IPS-15b (cell line): ENCODE data around the gene PRDM12.

Experiments
- H3K27me3 ChIP-seq: one replicate; pipeline ENCODE4 v1.6.1; 2013; ENCODE audit warnings: low read length; ENCODE audit not compliant: control insufficient read depth, insufficient read depth
- H3K36me3 ChIP-seq: one replicate; pipeline ENCODE4 v1.6.1; 2013; ENCODE audit warnings: low read length; ENCODE audit not compliant: control insufficient read depth, insufficient read depth
- H3K4me1 ChIP-seq: one replicate; pipeline ENCODE4 v1.6.1; 2013; ENCODE audit warnings: mild to moderate bottlenecking, low read length; ENCODE audit not compliant: control insufficient read depth, insufficient read depth
- H3K4me3 ChIP-seq: one replicate; pipeline ENCODE4 v1.5.1; 2013; ENCODE audit warnings: low read depth, low read length
- H3K9ac ChIP-seq: one replicate; pipeline ENCODE4 v1.6.1; 2013; ENCODE audit warnings: low read depth, mild to moderate bottlenecking, low read length
- H3K9me3 ChIP-seq: one replicate; pipeline ENCODE4 v1.6.1; 2013; ENCODE audit warnings: mild to moderate bottlenecking, low read length; ENCODE audit not compliant: control insufficient read depth, insufficient read depth

Gene PRDM12

DNA sequence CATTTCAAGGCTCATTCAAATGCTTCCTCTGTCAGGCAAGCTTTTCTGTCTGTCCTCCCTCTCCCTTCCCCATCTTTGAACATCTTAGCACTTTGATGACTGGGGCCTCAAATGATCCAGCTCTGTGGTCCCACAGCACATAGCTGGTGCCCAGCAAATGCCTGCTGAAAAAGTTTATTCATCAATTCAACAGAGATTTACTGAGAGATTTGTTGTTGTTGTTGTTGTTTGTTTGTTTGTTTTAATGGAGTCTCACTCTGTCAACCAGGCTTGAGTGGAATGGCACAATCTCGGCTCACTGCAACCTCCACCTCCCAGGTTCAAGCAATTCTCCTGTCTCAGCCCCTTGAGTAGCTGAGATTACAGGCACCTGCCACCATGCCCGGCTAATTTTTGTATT is 23.2 kb downstream of the PRDM12 start:
- no peaks in the 10 kb centered on the region for H3K9me3 ChIP-seq
- H3K4me1 ChIP-seq = no peaks in the 10 kb centered on the region
- H3K9ac ChIP-seq = no peak overlapping the region
- H3K4me3 ChIP-seq = no peak overlapping the region
- H3K27me3 ChIP-seq = no peaks in the 10 kb centered on the region
- no peaks in the 10 kb centered on the region for H3K36me3 ChIP-seq

DNA sequence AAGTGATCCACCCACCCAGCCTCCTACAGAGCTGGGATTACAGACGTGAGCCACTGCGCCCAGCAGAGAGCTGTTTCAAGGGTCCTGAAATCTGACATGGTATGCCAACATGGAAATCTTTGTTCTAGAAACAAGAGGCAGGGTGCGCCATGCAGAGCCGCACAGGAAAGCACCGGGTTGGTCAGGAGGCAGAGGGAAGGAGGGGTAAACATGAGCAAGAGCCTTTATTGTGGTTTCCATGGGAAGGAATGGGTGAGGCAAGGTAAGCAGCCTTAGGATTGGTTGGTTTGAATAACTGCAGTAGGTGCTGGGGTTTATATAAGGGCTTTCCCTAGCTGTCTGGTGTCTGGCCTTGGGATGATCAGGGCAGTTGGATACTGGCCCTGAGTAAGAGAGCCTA is 23.7 kb downstream of the PRDM12 start:
- no peaks in the 10 kb centered on the region for H3K36me3 ChIP-seq
- H3K4me1 ChIP-seq = no peaks in the 10 kb centered on the region
- no peak overlapping the region for H3K4me3 ChIP-seq
- no peak overlapping the region for H3K9ac ChIP-seq
- no peaks in the 10 kb centered on the region for H3K27me3 ChIP-seq
- H3K9me3 ChIP-seq = no peaks in the 10 kb centered on the region

DNA sequence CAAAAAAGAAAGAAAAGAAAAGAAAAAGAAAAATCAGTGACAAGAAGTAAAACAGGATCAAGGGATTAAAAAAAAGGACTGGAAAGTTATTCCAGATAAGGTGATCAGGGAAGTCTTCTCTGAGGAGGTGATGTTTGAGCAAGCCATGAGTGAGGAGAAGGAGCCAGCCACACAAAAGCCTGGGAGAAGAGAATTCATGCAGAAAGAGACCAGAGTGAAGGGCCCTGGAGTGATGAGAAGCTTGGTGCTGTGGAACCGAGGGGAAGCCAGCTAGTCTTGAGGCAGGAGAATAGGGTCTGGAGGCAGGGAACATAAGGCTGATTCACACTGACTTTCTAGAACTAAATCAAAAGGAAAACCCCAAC is 25.2 kb downstream of the PRDM12 start:
- Histone ChIP-seq H3K27me3 (no peaks in the 10 kb centered on the region), H3K4me1 (no peaks in the 10 kb centered on the region), H3K9ac (no peak overlapping the region), H3K9me3 (no peaks in the 10 kb centered on the region), H3K4me3 (peak overlapping the region; percentile 31), H3K36me3 (no peaks in the 10 kb centered on the region)

DNA sequence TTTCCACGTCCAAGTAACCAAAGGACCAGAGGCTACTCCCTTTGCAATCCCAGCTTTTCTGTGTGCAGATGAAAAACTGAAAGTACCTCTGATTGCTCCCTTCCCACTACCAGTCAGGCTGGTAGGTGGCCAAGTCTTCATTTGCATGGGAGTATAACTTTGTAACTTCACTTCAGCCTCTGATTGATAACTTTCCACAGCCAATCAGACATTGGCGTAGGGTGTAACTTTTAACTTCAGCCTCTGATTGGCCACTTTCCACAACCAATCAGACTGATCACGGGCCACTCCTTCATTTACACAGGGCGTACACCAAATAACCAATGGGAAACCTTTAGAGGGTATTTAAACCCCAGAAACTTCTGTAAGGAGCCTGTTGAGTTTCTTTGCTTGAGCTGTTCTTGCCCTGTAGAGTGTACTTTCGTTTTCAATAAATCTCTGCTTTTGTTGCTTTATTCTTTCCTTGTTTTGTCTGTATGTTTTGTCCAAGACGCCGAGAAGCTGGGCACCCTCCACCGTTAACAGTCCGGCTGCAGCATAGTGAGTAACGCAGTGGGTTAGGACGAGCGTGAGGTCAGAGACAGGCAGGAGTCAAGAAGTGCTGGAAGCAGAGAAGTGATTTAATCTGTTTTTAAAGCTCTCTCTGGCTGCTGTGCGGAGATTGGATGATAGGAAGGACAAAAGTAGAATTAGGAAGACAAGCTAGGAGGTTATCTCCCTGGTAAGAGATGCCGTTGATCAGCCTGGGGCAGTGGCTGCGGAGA is 25.7 kb downstream of the PRDM12 start:
- Histone ChIP-seq H3K36me3 (no peaks in the 10 kb centered on the region), H3K4me3 (peak overlapping the region; percentile 31), H3K27me3 (no peaks in the 10 kb centered on the region), H3K9me3 (no peaks in the 10 kb centered on the region), H3K4me1 (peaks cover 2% of the 10 kb centered on the region), H3K9ac (no peak overlapping the region)

DNA sequence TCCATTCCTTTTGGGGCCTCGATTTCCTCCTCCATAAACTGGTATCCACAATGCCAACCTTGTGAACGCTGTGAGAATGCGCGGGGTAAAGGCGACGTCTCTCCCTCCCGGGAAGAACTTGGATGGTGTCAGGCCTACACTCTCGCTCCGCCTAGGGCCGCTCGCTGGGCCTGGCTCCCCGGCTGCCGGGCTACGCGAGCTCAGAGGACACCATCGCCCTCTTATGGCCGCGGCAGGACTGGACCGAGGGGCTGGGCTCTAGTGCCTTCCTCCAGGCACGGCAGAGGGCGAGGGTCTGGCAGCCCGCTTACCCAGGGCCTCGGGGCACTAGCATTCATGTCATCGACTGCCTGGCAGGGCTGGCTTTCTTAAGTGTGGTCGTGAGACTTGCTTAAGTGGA is 27.9 kb downstream of the PRDM12 start:
- peaks cover 15% of the 10 kb centered on the region for H3K36me3 ChIP-seq
- H3K9ac ChIP-seq = no peak overlapping the region
- H3K27me3 ChIP-seq = no peaks in the 10 kb centered on the region
- H3K4me1 ChIP-seq = peaks cover 4% of the 10 kb centered on the region
- H3K4me3 ChIP-seq = peak overlapping the region; percentile 71
- H3K9me3 ChIP-seq = no peaks in the 10 kb centered on the region

DNA sequence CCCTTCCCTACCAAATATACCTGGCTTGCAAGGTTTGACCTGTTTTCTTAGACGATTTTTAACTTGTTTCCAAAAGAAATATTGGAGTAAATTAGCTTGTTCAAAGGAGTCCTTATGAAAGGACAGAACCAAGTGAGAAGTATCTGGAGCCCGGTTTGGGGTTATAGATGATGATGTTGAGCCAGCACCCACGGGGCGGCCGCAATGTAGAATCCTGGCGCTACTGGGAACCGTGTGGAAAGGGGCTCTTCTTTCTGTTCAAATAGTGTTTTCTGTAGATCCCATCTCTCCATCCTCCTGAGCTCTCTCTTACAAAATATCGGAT is 28.7 kb downstream of the PRDM12 start:
- Histone ChIP-seq H3K9me3 (no peaks in the 10 kb centered on the region), H3K4me1 (peaks cover 4% of the 10 kb centered on the region), H3K9ac (no peak overlapping the region), H3K27me3 (no peaks in the 10 kb centered on the region), H3K36me3 (peaks cover 20% of the 10 kb centered on the region), H3K4me3 (peak overlapping the region; percentile 71)

DNA sequence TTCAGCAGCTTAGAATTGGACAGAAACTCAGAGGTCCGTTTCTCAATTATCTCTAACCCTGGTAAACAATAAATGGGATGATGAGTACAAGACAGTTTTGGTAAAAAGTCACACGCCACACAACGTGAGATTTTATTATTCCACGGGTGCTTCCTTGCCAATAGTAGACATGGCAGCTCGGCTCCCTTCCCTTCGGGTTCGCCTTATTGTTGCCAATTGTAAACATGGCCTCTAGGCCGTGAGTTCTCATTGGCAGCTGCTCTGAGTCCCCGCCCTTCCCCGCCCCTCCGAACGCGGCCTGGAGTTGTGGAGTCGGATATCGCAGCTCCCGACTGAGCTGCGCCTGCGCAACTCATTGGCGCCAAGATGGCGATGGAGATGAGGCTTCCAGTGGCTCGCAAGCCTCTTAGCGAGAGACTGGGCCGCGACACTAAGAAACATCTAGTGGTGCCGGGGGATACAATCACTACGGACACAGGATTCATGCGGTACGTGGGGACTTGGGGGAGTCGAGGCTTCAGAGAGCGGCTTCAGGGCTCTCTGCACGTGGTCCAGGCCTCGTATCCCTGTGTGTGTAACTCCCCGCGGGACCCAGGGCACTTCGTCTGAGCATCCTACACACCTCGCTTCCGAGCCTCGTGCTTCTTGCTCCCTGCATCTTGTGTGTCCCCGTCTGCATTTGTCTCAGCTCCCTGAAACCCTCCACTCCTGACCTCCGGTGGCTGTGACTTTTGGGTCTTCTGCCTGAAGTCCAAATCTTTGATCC is 29.2 kb downstream of the PRDM12 start, which contains the start of gene EXOSC2:
Gene EXOSC2 (plus strand): TSS at position 355 of the 766 bp plus-strand sequence. CDS start 12 bp downstream, at position 367.
- Histone ChIP-seq H3K9me3 (no peaks in the 10 kb centered on the region), H3K27me3 (no peaks in the 10 kb centered on the region), H3K9ac (peak within 1 kb of the TSS; percentile 79), H3K4me3 (peak within 1 kb of the TSS; percentile 90), H3K4me1 (peaks cover 4% of the 10 kb centered on the region), H3K36me3 (peaks cover 25% of the 10 kb centered on the region)

DNA sequence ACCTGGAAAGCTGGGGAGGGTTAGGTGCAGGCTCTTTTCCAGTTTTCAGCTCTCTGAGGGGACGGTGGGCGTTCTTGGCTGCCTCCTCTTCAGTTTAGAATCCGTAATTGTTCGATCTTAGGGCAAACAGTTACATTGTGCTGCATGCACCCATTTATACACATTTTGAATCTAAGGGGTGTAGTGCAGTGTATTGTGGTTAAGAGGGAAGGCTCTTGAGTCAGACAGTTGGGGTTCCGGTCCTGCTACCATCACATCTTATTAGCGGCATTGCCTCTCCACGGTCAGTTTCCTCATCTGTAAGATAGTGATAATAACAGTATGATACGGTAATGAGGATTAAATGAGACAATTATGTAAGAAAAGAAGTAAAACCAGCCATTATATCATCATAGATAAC is 29.8 kb downstream of the PRDM12 start:
- Histone ChIP-seq H3K4me3 (peak overlapping the region; percentile 90), H3K36me3 (peaks cover 31% of the 10 kb centered on the region), H3K9ac (peak overlapping the region; percentile 79), H3K4me1 (peaks cover 4% of the 10 kb centered on the region), H3K9me3 (no peaks in the 10 kb centered on the region), H3K27me3 (no peaks in the 10 kb centered on the region)

DNA sequence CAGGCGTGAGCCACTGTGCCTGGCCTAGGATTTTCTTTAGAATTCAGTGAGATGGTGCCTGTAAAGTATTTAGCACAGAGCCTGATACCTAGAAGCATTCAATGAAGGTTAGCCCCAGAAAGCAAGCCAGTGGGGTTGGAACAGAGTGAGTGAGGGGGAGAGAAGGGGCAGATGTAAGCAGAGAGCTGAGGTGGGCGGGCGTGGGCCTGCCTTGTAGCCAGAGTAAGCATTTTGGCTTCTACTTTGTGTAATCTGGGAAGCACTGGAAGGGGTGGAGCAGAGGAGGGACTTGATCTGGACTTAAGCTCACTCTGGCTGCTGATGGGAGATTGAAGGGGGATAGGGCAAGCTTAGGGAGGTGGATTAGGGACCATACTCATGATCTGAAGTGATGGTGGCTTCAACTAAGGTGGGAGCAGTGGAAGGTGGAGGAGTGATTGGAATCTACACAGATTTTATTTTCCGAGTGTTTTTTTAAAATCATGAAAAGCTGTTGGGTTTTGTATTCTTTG is 31.8 kb downstream of the PRDM12 start:
- Histone ChIP-seq H3K9me3 (no peaks in the 10 kb centered on the region), H3K9ac (no peak overlapping the region), H3K27me3 (no peaks in the 10 kb centered on the region), H3K4me3 (no peak overlapping the region), H3K4me1 (peaks cover 4% of the 10 kb centered on the region), H3K36me3 (peaks cover 35% of the 10 kb centered on the region)

DNA sequence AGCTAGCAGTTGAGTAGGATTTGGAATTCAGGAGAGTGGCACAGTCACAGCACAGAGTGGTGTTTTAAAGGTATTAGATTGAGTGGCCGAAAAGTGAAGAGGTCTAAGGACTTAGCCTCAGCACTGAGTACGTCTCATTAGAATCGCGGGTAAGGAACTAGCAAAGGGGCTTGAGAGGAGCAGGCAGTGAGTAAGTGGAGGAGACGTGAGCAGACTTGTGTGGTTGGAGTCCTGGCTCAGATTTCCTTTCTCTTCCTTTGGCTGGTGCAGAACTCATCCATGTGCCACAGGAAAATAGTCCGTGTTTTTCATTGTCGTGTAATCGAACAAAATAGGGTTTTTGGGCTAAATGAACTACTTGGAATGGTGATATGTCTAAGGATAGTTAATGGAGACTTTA is 32.6 kb downstream of the PRDM12 start:
- H3K9ac ChIP-seq = no peak overlapping the region

DNA sequence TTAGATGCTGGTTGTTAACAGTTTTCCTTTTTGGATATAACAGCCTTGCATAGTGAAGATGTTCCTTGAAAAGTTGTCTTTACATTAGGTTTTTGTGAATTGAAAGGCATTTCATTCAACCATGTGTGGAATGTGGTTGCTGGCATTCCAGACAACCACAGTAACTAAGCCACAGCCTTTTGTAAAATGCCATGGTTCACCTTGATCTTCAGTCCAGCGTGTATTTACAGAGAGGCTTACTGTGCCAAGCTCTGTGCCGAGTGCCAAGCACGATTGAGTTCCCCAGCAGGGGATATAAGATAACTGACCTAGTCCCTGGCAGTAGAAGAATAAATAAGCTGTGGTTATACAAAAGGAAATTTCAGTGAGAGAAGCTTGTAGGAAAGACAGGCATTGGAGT is 34.1 kb downstream of the PRDM12 start:
- H3K4me1 ChIP-seq = peaks cover 4% of the 10 kb centered on the region
- no peaks in the 10 kb centered on the region for H3K27me3 ChIP-seq
- no peak overlapping the region for H3K4me3 ChIP-seq
- no peak overlapping the region for H3K9ac ChIP-seq
- no peaks in the 10 kb centered on the region for H3K9me3 ChIP-seq
- peaks cover 47% of the 10 kb centered on the region for H3K36me3 ChIP-seq

More for the DNA sequence above, 32.6 kb downstream of the PRDM12 start:
- H3K9me3 ChIP-seq = no peaks in the 10 kb centered on the region
- H3K36me3 ChIP-seq = peaks cover 43% of the 10 kb centered on the region
- H3K4me3 ChIP-seq = no peak overlapping the region
- no peaks in the 10 kb centered on the region for H3K27me3 ChIP-seq
- peaks cover 4% of the 10 kb centered on the region for H3K4me1 ChIP-seq

DNA sequence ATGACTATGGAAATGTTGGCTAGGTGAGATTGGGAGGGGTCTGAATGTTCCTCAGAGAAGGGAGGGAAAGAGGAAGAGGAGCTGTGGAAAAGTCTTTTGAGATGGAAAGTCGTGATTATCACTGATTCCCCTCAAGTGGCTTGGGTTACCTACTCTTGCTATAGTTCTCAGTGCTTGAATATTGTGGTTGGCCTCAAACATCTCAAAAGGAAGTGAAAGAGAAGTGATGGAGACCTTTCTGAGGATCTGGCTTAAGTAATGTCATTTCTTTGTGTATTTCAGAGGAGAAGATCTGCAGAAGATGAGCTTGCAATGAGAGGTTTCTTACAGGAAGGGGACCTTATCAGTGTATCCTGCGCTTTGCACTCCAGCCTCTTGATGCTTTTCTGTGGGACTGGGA is 34.7 kb downstream of the PRDM12 start:
- Histone ChIP-seq H3K27me3 (no peaks in the 10 kb centered on the region), H3K4me1 (peaks cover 4% of the 10 kb centered on the region), H3K36me3 (peaks cover 52% of the 10 kb centered on the region), H3K9ac (no peak overlapping the region), H3K9me3 (no peaks in the 10 kb centered on the region), H3K4me3 (no peak overlapping the region)
